ENCODE data around the gene CARD11. TPM values are rescaled to one million over a fixed set of nuclear protein-coding genes. Genes with fewer than 3 reads are reported as not detected.

The CARD11 gene
- total RNA-seq, 2 experiments from 2014 or later, result 163 TPM

DNA sequence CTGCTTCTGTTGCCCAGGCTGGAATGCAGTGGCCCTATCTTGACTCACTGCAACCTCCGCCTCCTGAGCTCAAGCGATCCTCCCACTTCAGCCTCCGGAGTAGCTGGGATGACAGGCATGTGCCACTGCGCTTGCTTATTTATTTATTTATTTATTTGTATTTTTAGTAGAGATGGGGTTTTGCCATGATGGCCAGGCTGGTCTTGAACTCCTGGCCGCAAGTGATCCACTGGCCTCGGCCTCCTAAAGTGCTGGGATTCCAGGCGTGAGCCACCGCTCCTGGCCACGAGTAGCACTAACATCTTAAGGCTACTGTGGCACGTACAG lies 70.9 kb downstream of the CARD11 start:
- Mint-ChIP-seq H3K27me3 (no peaks in the 10 kb centered on the region), H3K4me3 (no peak overlapping the region), H3K36me3 (ENCODE audit: low read depth) (peaks cover 40% of the 10 kb centered on the region), H3K9me3 (no peaks in the 10 kb centered on the region), H3K4me1 (peaks cover 27% of the 10 kb centered on the region), H3K27ac (peak overlapping the region; percentile 57)
- DNase-seq, result no peak
- POLR2A ChIA-PET, result interaction anchor here (1.1 to 1.3 kb wide), 2 partner anchors 16 to 67 kb away, joined by 3 read pairs; no protein-coding TSS in a partner anchor
- CTCF ChIA-PET, result no interaction called here

DNA sequence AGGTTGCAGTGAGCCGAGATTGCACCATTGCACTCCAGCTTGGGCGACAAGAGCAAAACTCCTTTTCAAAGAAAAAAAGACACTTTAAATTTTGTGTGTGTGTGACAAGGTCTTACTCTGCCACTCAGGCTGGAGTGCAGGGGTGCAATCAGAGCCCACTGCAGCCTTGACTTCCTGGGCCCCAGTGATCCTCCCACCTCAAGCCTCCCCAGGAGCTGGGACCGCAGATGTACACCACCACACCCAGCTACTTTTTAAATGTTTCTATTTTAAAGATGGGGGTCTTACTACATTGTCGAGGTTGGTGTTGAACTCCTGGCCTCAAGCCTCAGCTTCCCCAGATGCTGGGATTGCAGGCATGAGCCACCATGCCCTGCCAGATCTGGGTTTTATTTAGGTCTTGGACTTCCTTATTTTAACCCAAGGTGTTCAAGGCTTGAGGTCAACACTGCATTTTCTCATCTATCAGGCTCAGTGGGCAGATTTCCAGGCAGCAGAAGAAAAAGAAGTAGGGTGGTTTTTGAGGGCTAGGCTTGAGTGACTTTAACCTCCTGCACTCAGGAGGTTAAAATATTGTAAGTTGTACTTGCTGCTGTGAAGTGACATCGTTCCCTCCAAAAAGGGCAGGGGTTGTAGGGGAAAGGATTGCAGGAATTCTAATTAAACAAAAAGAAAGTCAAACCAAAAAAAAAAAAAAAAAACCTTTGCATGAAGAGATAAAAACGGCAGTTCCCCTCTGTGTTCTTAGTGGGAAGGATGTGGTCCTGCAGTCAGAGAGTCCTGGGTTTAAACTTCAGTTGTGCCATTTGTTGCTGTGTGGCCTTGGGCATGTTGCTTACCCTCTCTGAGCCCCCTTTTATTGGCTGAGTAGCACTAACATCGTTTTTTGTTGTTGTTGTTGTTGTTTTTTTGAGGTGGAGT lies 71.5 kb downstream of the CARD11 start:
- Mint-ChIP-seq H3K27ac (peak overlapping the region; percentile 57), H3K27me3 (no peaks in the 10 kb centered on the region), H3K4me1 (peaks cover 27% of the 10 kb centered on the region), H3K9me3 (peaks cover 4% of the 10 kb centered on the region), H3K4me3 (no peak overlapping the region), H3K36me3 (ENCODE audit: low read depth) (peaks cover 46% of the 10 kb centered on the region)
- ChIA-PET POLR2A (interaction anchor here (1.3 kb wide), 2 partner anchors 15 to 68 kb away, joined by 3 to 6 read pairs; no protein-coding TSS in a partner anchor), CTCF (no interaction called here)
- peak; percentile 15 for DNase-seq

DNA sequence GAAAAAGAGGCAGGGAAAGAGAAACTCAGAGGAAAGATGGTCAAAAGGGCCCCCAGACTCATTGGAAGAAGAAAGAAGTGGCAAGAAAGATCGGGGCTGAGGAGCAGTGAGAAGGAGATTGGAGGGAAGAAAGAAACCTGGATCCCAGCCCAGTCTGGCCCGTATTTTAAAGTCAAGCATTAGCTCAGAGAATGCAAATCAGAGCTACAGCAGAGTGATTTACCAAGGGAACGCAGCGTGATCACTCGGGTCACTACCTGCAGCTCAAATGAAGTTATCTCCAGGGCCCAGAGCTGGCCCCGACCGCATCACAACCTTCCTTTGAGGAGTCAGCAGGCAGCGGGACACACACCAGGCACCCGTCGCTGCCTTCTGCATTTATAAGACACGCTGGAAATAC lies 72.8 kb downstream of the CARD11 start:
- POLR2A ChIA-PET, result interaction anchor here (1.3 kb wide), 1 partner anchor 13 kb away, joined by 6 read pairs; no protein-coding TSS in a partner anchor
- DNase-seq, result no peak
- Mint-ChIP-seq H3K27ac (no peak overlapping the region), H3K4me3 (no peak overlapping the region), H3K9me3 (peaks cover 16% of the 10 kb centered on the region), H3K4me1 (peaks cover 26% of the 10 kb centered on the region), H3K36me3 (ENCODE audit: low read depth) (peaks cover 55% of the 10 kb centered on the region), H3K27me3 (no peaks in the 10 kb centered on the region)
- CTCF ChIA-PET, result no interaction called here

- H3K36me3 Mint-ChIP-seq (ENCODE audit: low read depth), result peaks cover 56% of the 10 kb centered on the region
- peaks cover 18% of the 10 kb centered on the region for H3K9me3 Mint-ChIP-seq
- DNase-seq, result no peak
- no peaks in the 10 kb centered on the region for H3K27me3 Mint-ChIP-seq
- ChIA-PET CTCF (no interaction called here), POLR2A (no interaction called here)
- peaks cover 28% of the 10 kb centered on the region for H3K4me1 Mint-ChIP-seq
- no peak overlapping the region for H3K27ac Mint-ChIP-seq
- H3K4me3 Mint-ChIP-seq, result no peak overlapping the region
Measured at GRCh38 chr7:2970307-2970664, 73.4 kb downstream of the CARD11 start.

GRCh38 chr7:2969398-2970306 lies 74.0 kb downstream of the CARD11 start:
- ChIA-PET POLR2A (no interaction called here), CTCF (no interaction called here)
- Mint-ChIP-seq H3K36me3 (ENCODE audit: low read depth) (peaks cover 58% of the 10 kb centered on the region), H3K27ac (no peak overlapping the region), H3K4me1 (peaks cover 31% of the 10 kb centered on the region), H3K27me3 (no peaks in the 10 kb centered on the region), H3K4me3 (no peak overlapping the region), H3K9me3 (peaks cover 18% of the 10 kb centered on the region)
- DNase-seq, result no peak

GRCh38 chr7:2968616-2969397 lies 74.9 kb downstream of the CARD11 start:
- Mint-ChIP-seq H3K27ac (no peak overlapping the region), H3K4me3 (no peak overlapping the region), H3K27me3 (no peaks in the 10 kb centered on the region), H3K4me1 (peaks cover 37% of the 10 kb centered on the region), H3K9me3 (peaks cover 18% of the 10 kb centered on the region), H3K36me3 (ENCODE audit: low read depth) (peaks cover 55% of the 10 kb centered on the region)
- peak; percentile 12 for DNase-seq
- ChIA-PET CTCF (no interaction called here), POLR2A (no interaction called here)

DNA sequence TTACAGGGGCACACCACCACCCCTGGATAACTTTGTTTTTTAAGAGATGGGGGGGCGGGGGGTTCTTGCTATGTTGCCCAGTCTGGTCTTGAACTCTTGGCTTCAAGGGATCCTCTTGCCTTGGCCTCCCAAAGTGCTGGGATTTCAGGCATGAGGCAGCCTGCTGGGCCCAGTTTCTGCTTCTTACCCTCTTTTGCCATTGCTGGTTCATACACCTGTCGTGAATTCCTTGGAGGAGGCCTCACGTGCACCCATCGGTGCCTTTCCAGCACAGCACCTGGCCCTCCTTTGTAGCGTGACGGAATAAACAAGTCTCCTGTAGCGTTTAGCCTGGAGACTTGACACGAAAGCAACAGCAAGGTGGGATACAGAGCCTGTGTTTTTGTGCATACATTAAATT lies 75.5 kb downstream of the CARD11 start:
- ChIA-PET CTCF (no interaction called here), POLR2A (no interaction called here)
- peaks cover 34% of the 10 kb centered on the region for H3K4me1 Mint-ChIP-seq
- H3K27ac Mint-ChIP-seq, result no peak overlapping the region
- peak; percentile 7 for DNase-seq
- H3K36me3 Mint-ChIP-seq (ENCODE audit: low read depth), result peaks cover 48% of the 10 kb centered on the region
- H3K27me3 Mint-ChIP-seq, result no peaks in the 10 kb centered on the region
- no peak overlapping the region for H3K4me3 Mint-ChIP-seq
- H3K9me3 Mint-ChIP-seq, result peaks cover 18% of the 10 kb centered on the region

- H3K4me1 Mint-ChIP-seq, result peaks cover 34% of the 10 kb centered on the region
- no peak overlapping the region for H3K4me3 Mint-ChIP-seq
- no peak overlapping the region for H3K27ac Mint-ChIP-seq
- H3K9me3 Mint-ChIP-seq, result peaks cover 18% of the 10 kb centered on the region
- peaks cover 48% of the 10 kb centered on the region for H3K36me3 Mint-ChIP-seq (ENCODE audit: low read depth)
- POLR2A ChIA-PET, result no interaction called here
- DNase-seq, result peak; percentile 10
- CTCF ChIA-PET, result no interaction called here
- no peaks in the 10 kb centered on the region for H3K27me3 Mint-ChIP-seq
Measured at GRCh38 chr7:2967705-2968104, 76.0 kb downstream of the CARD11 start.

GRCh38 chr7:2967253-2967652 lies 76.4 kb downstream of the CARD11 start:
- peaks cover 48% of the 10 kb centered on the region for H3K36me3 Mint-ChIP-seq (ENCODE audit: low read depth)
- no peak overlapping the region for H3K4me3 Mint-ChIP-seq
- H3K27me3 Mint-ChIP-seq, result no peaks in the 10 kb centered on the region
- peaks cover 32% of the 10 kb centered on the region for H3K4me1 Mint-ChIP-seq
- CTCF ChIA-PET, result no interaction called here
- POLR2A ChIA-PET, result interaction anchor here (2.5 kb wide), 1 partner anchor 11 kb away, joined by 9 read pairs; no protein-coding TSS in a partner anchor
- peak; percentile 7 for DNase-seq
- no peak overlapping the region for H3K27ac Mint-ChIP-seq
- H3K9me3 Mint-ChIP-seq, result peaks cover 18% of the 10 kb centered on the region

DNA sequence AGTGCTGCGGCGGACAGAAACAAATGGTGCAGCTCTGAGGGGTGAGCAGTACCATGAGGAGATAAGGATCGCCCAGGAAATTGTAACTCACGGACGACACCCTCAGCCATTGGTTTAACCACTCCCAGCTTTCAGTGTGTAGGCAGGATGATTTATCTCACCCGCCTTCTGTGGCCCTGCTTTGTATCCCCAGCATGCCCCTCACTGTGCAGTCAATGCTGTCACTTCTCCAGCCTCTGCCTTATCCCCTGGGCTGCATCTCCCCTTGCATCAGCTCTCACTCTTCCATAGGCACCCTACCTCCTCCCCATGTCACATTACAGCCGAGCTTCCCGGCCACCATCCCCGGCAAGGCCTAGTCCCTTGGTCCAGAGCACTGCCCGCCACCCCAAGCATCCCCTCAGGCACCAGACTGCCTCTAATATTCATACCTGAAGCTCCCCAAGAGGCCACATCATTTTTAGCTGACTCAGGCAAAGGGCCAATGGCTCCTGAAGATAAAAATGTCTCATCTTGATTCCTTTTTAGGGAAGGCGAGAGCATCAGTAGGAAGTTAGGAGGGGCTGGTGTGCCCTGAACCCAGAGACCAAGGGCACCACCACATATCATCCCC lies 77.1 kb downstream of the CARD11 start:
- Mint-ChIP-seq H3K4me1 (peaks cover 35% of the 10 kb centered on the region), H3K4me3 (no peak overlapping the region), H3K36me3 (ENCODE audit: low read depth) (peaks cover 52% of the 10 kb centered on the region), H3K9me3 (peaks cover 18% of the 10 kb centered on the region), H3K27me3 (no peaks in the 10 kb centered on the region), H3K27ac (no peak overlapping the region)
- DNase-seq, result peak; percentile 11
- ChIA-PET POLR2A (interaction anchor here (2.5 kb wide), 1 partner anchor 10 kb away, joined by 9 read pairs; no protein-coding TSS in a partner anchor), CTCF (no interaction called here)

GRCh38 chr7:2965745-2966270 lies 77.9 kb downstream of the CARD11 start:
- Mint-ChIP-seq H3K4me1 (peaks cover 33% of the 10 kb centered on the region), H3K27me3 (no peaks in the 10 kb centered on the region), H3K9me3 (peaks cover 18% of the 10 kb centered on the region), H3K4me3 (no peak overlapping the region), H3K36me3 (ENCODE audit: low read depth) (peaks cover 50% of the 10 kb centered on the region), H3K27ac (no peak overlapping the region)
- POLR2A ChIA-PET, result interaction anchor here (1.2 to 2.5 kb wide), 3 partner anchors 9 to 17 kb away, joined by 3 to 9 read pairs (median 4); no protein-coding TSS in a partner anchor
- peak; percentile 13 for DNase-seq
- CTCF ChIA-PET, result interaction anchor here (0.7 to 1.2 kb wide), 3 partner anchors 8 to 127 kb away, joined by 3 read pairs; no protein-coding TSS in a partner anchor

- Mint-ChIP-seq H3K36me3 (ENCODE audit: low read depth) (peaks cover 53% of the 10 kb centered on the region), H3K4me1 (peaks cover 36% of the 10 kb centered on the region), H3K9me3 (peaks cover 18% of the 10 kb centered on the region), H3K27ac (no peak overlapping the region), H3K27me3 (no peaks in the 10 kb centered on the region), H3K4me3 (no peak overlapping the region)
- no peak for DNase-seq
- ChIA-PET CTCF (interaction anchor here (0.7 to 1.2 kb wide), 3 partner anchors 8 to 127 kb away, joined by 3 read pairs; no protein-coding TSS in a partner anchor), POLR2A (interaction anchor here (1.2 to 2.5 kb wide), 5 partner anchors 9 to 97 kb away, joined by 3 to 9 read pairs (median 4); no protein-coding TSS in a partner anchor)
Measured at GRCh38 chr7:2965301-2965700, 78.4 kb downstream of the CARD11 start.

Data from activated CD4-positive, alpha-beta memory T cell treated with anti-CD3 and anti-CD28 coated beads, Interleukin-2, amount 10 ng/mL, durations not matched to agents 7 days and 5 days (primary cell).